ENCODE results near the gene PRR13.
"Not testable (repeated sequence)": the region's sequence is repeated elsewhere in the genome, so short reads cannot be mapped to it uniquely, and the experiment has no call there.

The PRR13 gene, protein sequence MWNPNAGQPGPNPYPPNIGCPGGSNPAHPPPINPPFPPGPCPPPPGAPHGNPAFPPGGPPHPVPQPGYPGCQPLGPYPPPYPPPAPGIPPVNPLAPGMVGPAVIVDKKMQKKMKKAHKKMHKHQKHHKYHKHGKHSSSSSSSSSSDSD

DNA sequence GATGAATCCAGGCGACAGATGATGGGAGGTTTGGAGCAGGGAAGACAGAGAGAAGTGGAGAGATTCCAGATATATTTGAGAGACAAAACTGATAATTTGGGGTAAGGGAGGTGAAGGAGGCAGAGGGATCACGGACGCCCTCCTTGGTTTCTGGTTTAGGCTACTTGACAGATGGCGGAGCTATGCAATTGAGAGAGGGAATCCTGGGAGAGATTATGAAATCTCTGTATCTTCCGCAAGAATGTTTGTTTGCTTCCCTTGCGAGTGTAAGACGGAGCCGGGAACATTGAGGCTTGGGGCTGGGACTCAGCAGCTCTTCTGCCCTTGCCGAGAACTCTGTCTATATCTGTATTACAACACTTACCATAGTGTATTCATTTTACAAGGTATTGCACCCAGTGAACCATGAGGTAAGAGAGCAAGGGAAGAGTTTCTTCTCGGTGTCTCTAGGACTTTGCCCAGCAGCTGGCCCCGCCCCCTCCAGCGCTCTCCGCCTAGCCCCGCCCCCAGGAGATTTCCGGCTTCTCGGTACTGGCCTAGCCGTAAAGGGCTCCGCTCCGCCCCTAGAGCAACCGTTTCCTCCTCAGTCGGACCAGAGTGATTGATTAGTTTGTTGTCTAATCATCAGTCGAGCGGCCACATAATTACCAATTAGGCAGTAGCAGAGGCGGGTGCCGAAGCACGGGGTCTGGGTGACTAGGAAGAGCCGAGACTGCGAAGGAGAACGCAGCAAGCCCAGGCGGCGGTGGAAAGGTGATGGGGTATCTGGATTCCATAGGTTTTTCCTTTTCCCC lies at the start of gene PRR13:
PRR13 (plus strand) TSS at position 695 of the 794 bp plus-strand sequence. CDS start 981 bp downstream, outside the sequence.
- peak; percentile 100 for DNase-seq

DNA sequence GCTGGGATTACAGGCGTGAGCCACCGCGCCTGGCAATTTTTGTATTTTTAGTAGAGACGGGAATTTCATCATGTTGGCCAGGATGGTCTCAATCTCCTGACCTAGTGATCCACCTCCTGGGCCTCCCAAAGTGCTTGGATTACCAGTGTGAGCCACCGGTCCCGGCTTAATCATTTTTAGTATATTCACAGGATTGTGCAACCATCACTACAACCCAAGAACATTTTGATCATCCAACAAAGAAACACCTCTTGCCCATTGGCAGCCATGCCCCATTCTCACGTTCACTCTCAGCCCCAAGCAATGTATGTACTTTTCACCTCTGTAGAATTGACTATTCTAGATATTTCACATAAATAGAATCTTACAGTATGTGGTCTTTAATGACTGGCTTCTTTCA lies 41.6 kb upstream of the PRR13 start:
- no peak for DNase-seq

GRCh38 chr12:53402351-53402750 lies 39.2 kb upstream of the PRR13 start:
- DNase-seq, result not testable (repeated sequence)

DNA sequence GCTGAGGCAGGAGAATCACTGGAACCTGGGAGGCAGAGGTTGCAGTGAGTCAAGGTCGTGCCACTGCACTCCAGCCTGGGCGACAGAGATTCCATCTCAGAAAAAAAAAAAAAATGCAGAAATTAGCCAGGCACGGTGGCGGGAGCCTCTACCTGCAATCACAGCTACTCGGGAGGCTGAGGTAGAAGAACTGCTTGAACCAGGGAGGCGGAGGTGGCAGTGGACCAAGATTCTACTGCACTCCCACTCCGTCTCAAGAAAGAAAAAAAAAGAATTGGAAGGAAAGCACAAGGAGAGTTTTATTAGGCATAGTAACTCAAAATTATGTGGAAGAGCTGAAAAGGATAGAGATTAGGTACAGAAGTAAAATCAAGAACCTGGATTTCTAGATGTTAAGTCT lies 38.7 kb upstream of the PRR13 start:
- no peak for DNase-seq

DNA sequence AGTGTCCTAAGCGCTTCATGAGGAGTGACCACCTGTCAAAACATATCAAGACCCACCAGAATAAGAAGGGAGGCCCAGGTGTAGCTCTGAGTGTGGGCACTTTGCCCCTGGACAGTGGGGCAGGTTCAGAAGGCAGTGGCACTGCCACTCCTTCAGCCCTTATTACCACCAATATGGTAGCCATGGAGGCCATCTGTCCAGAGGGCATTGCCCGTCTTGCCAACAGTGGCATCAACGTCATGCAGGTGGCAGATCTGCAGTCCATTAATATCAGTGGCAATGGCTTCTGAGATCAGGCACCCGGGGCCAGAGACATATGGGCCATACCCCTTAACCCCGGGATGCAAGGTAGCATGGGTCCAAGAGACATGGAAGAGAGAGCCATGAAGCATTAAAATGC lies 30.6 kb upstream of the PRR13 start:
- no peak for DNase-seq

- no peak for DNase-seq
These were observed 27.9 kb upstream of the PRR13 start for GRCh38 chr12:53413485-53414204.

DNA sequence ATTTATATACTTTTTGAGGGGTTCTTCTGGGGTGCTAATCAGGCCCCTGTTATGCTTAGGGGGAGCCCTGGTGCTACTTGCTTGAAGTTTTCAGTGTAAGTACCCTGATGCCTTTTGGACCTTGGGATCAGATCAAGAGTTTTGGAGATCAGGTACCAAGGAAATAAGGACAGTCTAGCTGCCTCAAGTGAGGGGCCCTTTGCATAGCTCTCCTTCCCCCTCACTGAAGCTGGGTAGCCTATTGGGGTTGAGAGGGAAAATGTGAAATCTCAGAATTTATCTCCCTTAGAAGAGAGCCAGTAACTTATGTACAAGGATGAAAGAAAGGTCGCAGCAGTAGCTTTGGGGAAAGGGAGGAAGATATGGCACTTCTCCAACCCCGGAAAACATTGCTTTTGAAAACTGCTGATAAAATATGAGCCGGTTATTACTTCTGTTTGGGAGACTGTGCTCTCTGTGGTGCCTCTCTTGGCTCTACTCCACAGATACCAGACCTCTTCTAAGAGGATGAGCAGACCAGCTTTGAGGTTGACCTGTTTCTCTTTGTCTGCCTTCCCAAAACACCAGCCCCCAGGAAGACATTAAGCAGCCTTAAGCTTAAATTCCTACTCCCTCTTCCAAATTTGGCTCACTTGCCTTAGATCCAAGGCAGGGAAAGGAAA lies 26.6 kb upstream of the PRR13 start:
- DNase-seq, result no peak

DNA sequence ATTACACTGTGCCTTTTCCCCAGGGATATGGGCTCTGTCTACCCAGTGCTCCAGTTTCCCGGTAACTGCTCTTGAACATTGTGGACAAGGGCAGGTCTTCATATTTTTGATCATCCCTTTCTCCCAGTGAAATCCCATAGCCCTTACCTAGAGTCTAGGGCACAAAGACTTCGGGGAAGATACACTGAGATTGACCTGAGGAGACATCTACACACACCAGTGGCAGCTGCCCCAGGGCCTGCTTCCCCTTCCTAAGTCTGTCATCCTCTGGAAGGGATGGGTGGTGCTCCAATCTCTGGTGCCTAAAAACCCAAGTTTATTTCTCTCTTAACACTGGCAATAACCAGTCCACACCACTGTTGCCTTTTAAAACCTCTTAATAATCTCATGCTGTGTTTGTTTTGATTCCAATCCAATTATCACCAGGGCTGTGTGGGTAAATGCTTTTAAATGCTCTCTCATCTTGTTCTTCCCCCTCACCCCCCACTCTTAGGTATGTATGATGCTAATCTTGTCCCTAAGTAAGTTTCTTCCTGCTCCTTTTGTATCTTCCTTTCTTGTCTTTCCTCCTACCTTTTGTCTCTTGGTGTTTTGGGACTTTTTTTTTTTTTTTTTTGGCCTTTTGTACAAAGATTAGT lies 25.7 kb upstream of the PRR13 start:
- DNase-seq, result peak; percentile 34

GRCh38 chr12:53417291-53417816 lies 24.2 kb upstream of the PRR13 start:
- DNase-seq, result not testable (repeated sequence)

GRCh38 chr12:53418221-53418620 lies 23.3 kb upstream of the PRR13 start:
- DNase-seq, result no peak

- DNase-seq, result no peak
These were observed 21.8 kb upstream of the PRR13 start for GRCh38 chr12:53419756-53420155.

DNA sequence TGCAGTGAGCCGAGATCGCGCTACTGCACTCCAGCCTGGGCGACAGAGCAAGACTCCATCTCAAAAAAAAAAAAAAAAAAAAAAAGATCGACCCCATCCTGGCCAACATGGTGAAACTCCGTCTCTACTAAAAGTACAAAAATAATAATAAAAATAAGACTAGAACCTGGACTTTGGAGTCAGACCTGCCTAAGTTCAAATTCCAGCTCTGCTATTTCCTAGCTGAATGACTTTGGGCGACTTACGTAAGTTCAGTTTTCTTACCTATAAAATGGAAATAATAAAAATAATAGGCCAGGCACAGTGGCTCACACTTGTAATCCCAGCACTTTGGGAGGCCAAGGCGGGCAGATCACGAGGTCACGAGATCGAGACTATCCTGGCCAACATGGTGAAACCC lies 19.3 kb upstream of the PRR13 start:
- not testable (repeated sequence) for DNase-seq

DNA sequence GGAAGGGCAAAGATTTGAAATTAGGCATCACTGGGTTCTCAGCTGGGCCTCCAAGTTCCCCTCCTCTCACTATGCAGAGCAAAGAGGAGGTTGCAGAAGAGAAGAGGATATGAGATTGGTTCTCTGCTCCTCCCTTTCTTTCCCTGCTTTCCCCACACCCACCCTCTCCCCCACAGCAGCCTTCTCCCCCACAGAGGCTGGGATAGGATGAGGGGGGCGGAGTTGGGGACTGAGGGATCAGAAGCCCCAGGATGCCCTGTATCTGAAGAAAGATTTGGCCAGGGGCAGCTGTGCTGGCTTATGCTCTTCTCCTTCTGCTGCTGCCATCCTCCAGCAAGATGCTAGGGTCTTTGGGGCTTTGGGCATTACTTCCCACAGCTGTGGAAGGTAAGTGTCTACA lies 17.9 kb upstream of the PRR13 start, which contains the start of gene AMHR2:
AMHR2 (plus strand) TSS at position 259 of the 400 bp plus-strand sequence; CDS start at position 339, 80 bp downstream.
- no peak for DNase-seq

- DNase-seq, result no peak
These were observed 16.7 kb upstream of the PRR13 start for GRCh38 chr12:53424626-53425514.

GRCh38 chr12:53425515-53426150 lies 15.9 kb upstream of the PRR13 start:
- DNase-seq, result no peak

DNA sequence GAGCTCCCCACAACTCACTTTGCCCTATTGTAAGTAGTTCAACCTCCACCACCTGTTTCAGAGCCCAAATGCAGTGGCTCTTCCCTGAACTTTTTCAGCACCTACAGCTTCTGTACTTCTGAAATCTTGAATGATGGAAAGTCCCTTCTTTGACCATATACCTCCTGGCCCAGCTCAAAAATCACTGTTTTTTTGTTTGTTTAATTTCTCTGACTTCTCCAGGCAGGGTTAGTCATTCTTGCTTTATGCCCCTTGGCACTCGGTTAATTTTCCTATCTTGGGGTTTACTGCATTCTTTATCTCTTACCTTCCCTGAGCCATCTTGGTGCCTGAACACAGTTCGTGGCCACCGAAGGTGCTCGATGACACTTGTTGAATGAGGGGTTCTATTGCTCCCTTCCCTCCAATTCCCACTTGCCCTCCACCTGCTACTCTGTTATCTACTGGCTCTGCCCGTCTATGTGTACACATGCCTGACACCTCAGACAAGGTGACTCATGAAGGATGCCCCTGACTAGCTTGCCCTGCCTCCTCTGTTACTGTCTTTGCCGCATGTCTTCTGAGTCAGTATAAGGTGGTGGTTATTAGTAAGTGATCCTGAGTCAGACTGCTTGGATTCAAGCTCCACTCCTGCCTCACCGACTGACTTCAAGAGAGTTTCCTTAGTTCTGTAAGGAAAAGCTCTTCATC lies 13.5 kb upstream of the PRR13 start:
- peak; percentile 89 for DNase-seq

GRCh38 chr12:53428741-53429140 lies 12.8 kb upstream of the PRR13 start:
- no peak for DNase-seq

- no peak for DNase-seq
These were observed 11.4 kb upstream of the PRR13 start for GRCh38 chr12:53430116-53430515.

DNA sequence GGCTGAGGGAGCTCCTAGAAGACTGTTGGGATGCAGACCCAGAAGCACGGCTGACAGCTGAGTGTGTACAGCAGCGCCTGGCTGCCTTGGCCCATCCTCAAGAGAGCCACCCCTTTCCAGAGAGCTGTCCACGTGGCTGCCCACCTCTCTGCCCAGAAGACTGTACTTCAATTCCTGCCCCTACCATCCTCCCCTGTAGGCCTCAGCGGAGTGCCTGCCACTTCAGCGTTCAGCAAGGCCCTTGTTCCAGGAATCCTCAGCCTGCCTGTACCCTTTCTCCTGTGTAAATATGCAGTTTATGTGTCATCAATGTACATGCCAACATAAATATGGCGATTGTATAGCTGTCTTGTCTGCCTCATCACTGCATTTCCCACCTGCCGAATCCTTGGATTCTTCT lies 10.3 kb upstream of the PRR13 start:
- DNase-seq, result peak; percentile 38

GRCh38 chr12:53435326-53435725 lies 6.2 kb upstream of the PRR13 start:
- DNase-seq, result not testable (repeated sequence)
